SKM-1 treated with dmso at 0.1 percent for 144 hours (cell line): ENCODE measurements around the gene RING1.

Experiments used
- DNase-seq: peaks from one replicate; lab custom pipeline; 2025; ENCODE audit not compliant: unreplicated experiment; lab: John Stamatoyannopoulos, UW

Gene RING1

GRCh38 chr6:33171880-33172687 lies 36.2 kb upstream of the RING1 start:
- no peak for DNase-seq

- DNase-seq, result no peak
Observed at GRCh38 chr6:33172688-33173534, 35.4 kb upstream of the RING1 start.

- DNase-seq, result no peak
Observed at GRCh38 chr6:33173535-33174180, 34.6 kb upstream of the RING1 start.

DNA sequence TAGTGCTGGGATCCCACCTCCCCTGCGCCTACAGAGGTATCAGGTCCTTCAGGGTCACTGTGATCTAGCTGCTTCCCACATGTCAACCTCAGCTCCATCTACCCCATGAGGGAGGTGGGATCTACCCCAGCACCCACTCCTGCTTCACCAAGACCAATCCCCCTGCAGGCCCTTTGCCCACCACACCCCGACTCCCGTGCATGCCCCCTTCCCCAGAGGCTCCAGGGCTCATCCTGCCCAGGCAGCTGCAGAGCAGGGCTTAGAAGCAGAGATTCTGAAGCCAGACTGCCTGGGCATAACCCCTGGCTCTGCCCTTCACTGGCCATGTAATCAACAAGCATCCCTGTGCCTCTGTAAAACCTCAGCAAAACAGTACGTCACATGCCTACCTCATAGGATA lies 33.5 kb upstream of the RING1 start:
- DNase-seq, result no peak

- DNase-seq, result no peak
Observed at GRCh38 chr6:33175436-33176069, 32.7 kb upstream of the RING1 start.

DNA sequence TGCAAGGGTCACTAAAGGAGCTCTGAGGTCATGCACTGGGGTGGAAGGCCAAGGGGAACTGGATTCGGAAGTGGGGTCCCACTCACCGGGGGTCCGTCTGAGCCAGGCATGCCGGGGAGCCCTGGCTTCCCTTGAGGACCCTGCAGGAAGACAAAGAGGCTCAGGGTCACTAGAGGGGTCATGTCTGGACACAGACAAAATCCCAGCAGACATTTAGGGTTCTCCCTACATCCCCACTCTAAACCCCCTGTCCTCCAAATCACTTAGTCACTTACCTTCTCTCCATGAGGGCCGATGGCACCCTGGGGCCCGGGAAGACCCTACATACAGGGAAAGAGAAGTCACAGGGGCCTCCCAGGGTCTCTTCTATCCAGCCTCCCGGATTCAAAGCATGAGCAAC lies 31.4 kb upstream of the RING1 start:
- DNase-seq, result no peak

- no peak for DNase-seq
Observed at GRCh38 chr6:33177552-33178446, 30.5 kb upstream of the RING1 start.

- no peak for DNase-seq
Observed at GRCh38 chr6:33178755-33179475, 29.4 kb upstream of the RING1 start.

- no peak for DNase-seq
Observed at GRCh38 chr6:33181141-33181540, 27.2 kb upstream of the RING1 start.

DNA sequence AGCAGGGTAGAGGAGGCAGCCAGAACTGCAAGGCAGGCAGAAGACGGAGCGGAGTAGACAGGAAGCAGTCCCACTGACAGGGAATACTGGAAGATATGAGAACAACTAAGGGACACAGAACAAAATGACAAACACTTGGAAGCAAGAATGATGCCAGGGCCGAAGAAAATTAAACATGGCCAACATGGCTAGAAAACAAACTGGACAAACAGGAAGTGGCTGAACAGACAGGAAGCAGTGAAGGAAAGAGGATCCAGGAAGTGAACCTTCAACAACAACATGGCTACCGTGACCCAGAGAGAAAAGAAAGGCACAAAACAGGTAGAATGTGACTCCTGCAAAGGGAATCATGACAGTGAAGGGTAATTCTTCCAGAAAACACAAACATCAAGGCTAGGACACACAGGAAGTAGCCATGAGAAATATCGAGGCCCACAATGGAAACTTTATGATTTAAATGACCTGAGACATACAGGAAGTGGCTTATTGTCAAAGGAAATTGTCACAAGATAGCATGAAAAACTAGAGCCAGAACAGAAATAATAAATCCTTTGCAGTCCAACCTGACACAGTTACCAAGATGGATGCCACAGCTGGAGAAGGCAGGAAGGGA lies 25.1 kb upstream of the RING1 start:
- DNase-seq, result peak; percentile 11

DNA sequence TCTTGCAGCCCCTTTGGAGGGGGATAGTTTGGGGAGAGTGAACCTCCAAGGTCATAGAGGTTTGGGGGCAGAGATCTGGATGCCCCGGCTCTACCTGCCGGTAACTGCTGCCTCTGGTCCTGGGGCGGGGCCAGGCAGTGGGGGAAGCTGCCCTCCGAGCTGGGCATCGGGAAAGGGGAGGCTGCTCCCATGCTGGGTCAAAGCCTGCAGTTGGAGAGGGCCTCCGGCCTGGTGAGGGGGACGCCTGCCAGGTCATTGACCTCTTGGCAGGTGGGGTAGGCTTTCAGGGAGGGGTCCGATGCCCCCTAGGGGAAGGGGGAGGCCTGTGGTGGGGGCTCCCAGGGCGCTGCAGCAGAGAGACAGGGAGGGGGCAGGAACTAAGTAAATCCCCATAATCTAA lies 23.1 kb upstream of the RING1 start:
- DNase-seq, result no peak

DNA sequence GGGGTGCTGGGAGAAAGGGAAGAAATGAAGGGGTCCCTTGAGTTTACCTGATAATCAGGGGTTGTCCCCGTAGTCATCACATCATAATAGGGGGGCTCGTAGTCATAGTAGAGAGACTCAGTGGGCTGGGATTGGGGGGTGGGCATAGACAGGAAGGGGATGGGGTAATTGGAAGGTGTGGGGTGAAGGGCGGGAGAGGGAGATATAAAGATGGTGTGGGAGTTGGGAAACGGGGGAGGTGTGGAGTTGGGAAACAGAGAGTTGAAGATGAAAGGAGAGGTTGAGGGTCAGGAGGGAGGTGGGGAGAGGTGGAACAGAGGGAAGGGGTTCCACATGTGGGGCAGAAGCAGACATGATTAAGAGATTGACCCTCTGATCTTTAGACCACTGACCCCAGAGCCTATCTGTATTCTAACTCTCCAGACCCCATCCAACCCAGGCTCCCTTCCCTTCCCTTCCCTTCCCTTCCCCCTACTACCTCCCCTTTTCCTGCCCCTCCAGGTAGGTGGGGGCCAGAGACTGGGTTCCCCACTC lies 22.6 kb upstream of the RING1 start:
- no peak for DNase-seq

DNA sequence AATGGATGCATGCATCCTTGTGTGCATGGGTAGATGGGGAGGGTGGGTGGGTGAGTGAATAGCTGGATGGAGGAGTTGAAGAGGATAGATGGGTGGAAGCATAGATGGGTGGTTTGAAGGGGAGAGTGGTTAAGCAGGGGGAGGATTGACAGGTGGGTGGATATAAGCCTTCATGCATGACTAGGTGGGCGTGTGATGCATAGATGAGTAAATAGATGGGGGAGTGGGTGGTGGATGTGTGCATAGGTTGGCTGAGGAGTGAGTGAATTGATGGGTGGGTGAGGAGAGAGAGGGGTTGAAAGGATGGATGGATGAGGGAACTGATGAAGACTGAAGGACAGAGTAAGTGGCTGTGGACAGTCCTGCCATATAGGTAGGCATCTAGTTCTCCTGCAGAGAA lies 20.5 kb upstream of the RING1 start:
- no peak for DNase-seq

DNA sequence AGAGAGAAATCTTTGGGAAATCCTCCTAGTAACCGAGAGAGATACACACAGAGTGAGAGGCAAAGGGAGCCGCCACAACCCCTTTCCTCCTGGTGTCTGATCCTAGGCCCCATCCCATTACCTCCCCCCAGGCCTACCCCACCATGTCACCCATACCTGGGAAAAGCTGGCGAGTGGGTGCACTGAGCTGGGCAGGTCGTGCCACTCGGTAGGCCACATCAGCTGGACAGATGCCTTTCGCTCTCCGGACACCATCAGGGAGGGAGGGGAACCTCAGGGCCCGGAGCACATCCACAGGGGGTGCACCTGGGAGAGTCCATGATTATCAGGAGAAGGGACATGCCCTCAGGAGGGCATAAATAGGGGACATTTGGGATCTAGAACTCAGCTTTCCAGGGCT lies 19.1 kb upstream of the RING1 start:
- DNase-seq, result no peak

GRCh38 chr6:33189625-33190448 lies 18.5 kb upstream of the RING1 start:
- no peak for DNase-seq

DNA sequence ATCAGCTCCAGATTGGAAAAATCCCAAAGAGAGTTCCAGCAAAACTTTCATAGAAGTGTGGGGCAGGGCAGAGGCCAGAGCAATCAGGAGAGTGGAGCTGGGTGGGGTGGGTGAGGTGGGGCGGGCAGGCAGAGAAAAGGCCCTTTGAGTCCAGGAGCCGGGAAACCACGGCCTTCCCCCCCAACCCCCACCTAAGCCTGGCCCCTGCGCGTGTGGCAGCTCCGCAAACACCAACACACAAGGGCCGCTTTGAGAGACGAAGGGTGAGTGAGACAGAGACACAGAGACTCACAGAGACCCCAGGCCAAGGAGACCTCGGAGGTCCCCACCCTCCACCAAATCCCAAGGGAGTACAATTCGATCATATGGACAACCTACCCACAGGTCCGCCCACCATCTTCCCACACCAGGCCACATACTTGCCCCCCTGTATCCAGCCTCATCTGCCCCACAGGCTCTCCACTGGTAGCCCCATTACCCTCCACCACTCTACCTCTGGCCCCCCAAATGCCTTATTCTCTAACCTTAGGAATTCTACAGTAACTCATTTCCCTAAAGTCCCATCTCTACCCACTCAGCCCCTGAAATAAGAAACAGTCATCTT lies 17.7 kb upstream of the RING1 start:
- no peak for DNase-seq

DNA sequence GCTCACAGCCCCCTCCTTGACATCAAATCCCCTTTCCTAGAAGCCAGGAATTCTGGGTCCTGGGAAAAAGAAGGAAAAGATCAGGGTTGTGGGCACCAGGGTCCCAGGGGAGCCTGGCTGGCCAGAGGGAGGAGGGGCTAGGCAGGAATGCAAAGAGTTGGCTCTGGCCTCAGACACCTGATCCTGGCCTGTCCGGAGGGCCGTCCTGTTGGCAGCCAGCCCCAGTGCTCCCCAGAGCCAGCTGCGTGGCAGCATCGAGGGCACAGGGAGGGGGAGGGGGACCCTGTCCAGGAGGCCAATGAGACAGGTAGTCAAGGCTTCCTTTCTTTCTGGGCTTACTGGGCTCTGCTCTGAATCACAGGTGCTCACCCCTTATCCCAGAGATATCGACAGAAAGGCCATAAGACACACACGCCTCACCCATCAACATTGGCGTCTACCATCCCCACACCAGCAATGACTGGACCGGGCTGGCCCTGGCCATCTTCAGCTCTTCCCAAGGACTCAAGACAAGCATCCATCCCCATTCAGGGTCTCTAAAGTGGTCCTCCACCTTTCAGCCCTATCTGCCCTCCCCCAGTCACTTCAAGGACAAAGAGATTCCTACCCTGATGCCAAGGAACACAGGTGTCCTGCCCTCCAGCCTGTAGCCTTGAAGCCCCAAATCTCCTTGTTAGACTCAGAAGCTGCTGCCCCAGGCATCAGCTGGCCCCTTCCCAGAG lies 16.8 kb upstream of the RING1 start:
- DNase-seq, result no peak
